SW480 (cell line): Measurements from ENCODE around the gene P2RY6.
A peak's percentile ranks its signal among the peaks of the same experiment; 100 is the strongest.

ENCODE experiments used
- DNase-seq: peaks from one replicate; pipeline ENCODE4 v3.0.0-alpha.2; 2016; ENCODE audit warnings: low spot score

The P2RY6 gene

GRCh38 chr11:73237471-73238290 lies 34.5 kb upstream of the P2RY6 start:
- DNase-seq: no peak

DNA sequence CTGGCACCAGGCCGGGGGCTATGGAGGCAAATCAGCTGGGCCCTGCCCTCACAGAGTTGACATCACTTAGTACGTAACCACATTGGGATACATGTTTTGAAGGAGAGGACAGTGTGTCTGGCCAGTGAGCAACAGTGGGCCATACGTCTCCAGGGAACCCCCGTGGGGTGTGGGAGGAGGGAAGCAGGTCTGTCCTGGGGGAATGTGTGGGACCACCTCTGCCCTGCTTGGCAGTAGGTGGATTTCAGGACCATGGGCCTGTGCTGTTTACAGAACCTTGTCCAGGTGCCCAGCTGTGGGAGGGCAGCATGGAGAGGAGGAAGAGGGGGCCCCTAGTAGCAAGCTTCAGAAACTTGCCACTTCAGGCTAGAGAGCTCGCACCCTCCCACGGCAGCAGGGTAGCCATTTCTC lies 33.0 kb upstream of the P2RY6 start:
- no peak for DNase-seq

GRCh38 chr11:73239571-73240189 lies 32.5 kb upstream of the P2RY6 start:
- DNase-seq: no peak

GRCh38 chr11:73240190-73240781 lies 31.9 kb upstream of the P2RY6 start:
- DNase-seq: no peak

- DNase-seq: no peak
Observed at GRCh38 chr11:73241300-73241699, 30.8 kb upstream of the P2RY6 start.

DNA sequence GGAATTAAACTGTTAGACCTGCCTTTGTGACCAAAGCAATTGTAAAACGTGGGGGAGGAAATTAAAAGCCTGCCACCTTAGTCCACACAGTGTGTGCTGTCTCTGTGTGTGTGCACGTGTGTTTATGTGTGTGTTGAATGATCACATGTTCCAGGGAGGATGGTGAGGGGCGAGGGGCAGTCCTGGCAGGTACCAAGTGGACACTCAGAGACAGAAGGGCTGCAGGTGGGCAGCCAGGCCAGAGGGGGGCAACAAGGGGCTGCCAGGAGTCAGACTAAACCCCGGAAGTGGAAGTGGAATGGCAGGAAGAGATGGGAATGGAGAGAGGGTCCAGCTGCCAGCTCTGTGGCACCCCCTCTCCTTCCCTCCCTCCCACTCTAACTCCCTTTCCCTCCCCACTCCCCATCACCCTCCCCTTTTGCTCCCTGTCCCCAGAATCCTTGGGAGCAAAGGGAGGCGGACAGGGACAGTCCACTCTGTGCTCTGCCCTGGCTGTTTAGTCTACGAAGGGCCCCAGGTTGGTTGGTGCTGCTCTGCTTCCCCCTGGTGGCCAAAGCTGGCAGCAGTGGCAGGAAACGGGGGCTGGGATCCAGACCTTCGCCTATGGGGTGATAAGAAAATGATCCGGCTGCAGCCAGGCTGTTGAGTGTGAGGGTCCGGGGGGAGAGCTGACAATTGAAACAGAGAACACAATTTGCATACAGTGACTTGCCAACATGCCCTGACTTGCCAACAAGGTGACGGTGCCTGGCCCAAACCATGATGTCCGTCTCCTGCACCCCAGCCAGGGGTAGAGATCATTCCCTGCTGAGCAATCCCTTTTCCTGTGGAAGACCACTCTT lies 29.7 kb upstream of the P2RY6 start:
- DNase-seq: peak; percentile 79

- no peak for DNase-seq
Observed at GRCh38 chr11:73243093-73243485, 29.0 kb upstream of the P2RY6 start.

- no peak for DNase-seq
Observed at GRCh38 chr11:73244589-73245240, 27.4 kb upstream of the P2RY6 start.

- no peak for DNase-seq
Observed at GRCh38 chr11:73245461-73245860, 26.7 kb upstream of the P2RY6 start.

DNA sequence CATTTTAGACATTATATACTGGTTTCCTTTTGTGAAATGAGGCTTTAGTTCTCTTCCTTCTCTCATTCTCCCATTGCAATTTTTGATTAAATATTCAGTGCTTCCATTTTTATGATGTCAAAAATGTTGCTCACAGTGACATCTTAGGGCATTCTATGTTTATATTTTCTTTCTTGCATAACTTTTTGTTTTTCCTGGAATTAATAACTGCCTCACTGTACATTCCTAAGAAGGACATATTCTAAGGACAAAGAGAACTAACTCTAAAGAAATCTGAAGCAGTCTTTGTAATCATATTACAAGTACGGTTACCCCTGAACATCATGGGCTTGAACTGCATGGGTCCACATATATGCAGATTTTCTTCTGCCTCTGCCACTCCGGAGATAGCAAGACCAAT lies 25.8 kb upstream of the P2RY6 start:
- DNase-seq: no peak

DNA sequence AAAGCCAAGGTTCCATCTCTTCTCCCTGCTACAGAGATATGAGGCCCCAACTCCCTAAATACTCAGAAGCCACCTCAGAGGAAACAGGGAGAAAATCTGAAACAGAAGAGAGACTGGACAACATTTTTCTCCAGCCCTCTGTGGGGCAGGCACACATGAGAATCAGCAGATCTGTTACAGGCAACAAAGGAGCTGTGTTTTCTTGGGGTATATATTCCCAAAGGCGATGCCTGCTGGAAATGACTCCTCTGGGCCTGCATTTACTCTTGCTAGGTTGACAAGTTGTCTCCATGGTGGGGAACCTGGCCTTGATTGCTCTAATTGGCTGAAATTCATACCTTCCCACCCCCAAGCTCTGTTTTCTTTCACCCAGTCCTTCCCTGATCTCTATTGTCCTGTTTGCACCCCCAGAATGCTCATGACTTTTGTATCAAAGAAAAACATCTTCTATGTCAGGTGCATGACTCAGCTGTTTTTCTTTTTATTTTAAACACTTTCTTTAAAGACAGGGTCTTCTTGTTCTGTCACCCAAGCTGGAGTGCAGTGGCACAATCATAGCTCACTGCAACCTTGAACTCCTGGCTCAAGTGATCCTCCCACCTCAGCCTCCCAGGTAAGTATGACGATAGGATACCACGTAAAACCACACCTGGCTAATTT lies 23.5 kb upstream of the P2RY6 start:
- no peak for DNase-seq

DNA sequence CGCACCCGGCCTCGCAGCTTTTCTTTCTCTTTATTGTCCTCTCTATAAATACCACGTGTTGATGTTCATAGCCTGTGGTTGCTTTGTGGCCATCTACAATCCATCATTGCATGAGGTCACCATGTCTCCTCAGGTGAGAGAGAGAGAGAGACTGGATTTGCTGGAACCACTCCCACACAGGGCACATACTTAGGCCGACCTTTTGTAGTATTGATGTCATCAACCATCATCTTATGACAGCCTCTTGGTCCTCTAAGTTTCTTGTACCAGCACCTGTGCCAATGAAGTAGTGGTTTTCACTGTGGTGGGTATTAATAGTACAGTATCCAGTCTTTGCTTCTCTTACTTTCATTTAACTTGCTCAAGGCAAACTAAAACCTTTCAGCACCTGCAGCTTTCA lies 22.8 kb upstream of the P2RY6 start:
- DNase-seq: peak; percentile 85

GRCh38 chr11:73249853-73250783 lies 22.0 kb upstream of the P2RY6 start:
- no peak for DNase-seq

GRCh38 chr11:73252577-73253191 lies 19.5 kb upstream of the P2RY6 start:
- DNase-seq: peak; percentile 42

- peak; percentile 45 for DNase-seq
Observed at GRCh38 chr11:73257342-73258103, 14.6 kb upstream of the P2RY6 start.

DNA sequence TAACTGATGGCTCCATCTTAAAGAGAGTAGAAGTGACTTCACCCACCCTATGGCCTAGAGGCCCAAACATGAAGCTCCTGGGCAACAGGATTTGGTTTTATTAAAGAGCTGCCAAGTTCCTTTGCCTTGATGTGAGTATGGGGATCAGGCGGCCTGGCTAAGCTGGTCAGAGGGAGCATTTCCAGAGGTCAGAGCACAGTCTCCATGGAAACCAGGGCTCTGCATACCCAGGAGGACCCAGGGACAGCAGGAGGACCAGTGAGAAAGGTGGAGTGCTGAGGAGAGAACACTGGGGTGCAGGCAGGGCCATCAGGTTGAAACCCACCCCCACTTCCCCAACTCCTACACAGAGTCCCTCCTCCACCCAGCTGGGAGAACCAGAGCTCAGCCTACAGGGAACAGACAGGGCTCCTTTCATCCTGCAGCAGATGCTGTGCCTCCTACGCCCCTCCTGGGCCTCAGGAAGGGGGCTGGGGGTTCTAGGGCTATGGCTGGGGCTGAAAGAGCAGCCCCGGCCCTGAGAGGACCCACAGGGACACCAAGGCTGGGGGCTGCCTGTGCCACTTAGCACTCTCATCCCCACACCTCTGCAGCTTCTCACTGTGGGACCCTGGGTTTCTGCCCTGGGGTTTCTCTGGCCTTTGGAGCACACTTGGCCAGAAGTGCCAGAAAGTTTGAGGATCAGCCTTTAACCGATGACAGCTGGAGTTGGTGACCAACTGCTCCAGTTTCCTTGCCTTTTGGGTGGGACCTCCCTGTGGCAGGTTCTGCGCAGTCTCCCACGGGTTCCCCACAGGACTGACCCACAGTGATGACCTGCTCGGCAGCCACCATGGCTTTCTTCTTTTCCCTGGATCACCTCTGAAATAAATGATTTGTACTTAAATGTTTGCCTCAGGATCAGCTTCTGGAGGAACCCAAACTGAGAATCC lies 13.8 kb upstream of the P2RY6 start:
- DNase-seq: no peak

DNA sequence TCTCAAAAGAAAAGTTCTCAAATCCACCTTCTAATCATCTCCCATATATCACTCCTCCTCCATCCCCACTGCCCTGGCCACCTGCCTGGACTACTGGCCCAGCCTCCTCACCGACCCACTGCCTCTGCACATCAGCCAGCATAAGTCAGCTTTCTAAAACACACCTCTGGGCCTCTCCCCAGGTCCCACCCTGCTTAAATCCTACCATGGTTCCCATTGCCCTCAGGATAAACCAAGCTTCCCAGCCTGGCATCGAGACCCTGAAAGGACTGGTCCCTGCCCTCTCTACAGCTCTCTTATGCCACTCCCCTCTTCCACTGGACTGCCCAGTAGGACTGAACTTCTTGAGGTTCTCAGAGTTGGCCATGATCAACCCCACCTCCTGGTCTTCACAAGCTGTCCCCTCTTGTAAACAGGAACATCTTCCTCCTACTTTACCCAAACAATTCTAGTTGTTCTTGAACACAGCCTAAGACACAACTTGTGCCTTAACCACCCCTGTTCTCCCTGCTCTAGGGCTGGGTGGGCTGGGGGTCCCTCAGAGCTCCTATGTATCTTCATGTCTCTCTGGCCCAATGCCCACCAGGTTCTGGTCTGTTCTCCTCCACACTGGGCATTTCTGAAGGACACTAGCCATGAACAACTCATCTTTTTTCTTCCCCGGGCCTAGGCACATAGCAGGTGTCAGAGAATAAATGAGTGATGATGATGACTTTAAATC lies 12.6 kb upstream of the P2RY6 start:
- no peak for DNase-seq
